ENCODE measurements around the gene STMP1. TPM values are rescaled to one million over a fixed set of nuclear protein-coding genes. Genes with fewer than 3 reads are reported as not detected.

The STMP1 gene
- total RNA-seq, 1 experiment from 2014 or later, result 25.6 TPM

DNA sequence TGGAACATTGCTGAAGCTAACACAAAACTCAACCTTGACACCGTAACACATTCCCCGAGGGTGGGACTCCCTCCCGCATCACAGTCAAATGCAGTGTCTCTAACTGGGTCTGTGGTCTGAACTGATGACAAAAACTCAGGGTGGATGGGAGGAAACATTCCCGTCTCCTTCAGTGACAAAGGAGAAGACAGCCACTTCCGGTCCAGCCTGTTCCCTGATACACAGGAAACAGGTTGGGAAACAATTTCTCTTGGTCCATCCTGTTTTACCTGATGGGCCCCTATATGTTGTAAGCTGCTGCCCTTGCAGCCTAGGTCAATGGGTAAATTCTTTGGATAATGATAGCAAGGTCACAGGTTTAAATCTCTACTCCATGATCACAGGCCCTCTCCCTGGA, 45.3 kb downstream of the STMP1 start:
- Mint-ChIP-seq H3K9me3 (ENCODE audit: low read depth, unreplicated experiment) (no peaks in the 10 kb centered on the region), H3K4me1 (ENCODE audit: low read depth, unreplicated experiment) (no peaks in the 10 kb centered on the region), H3K27ac (ENCODE audit: unreplicated experiment) (no peak overlapping the region), H3K27me3 (ENCODE audit: unreplicated experiment) (no peaks in the 10 kb centered on the region), H3K36me3 (ENCODE audit: insufficient read depth, unreplicated experiment) (peaks cover 4% of the 10 kb centered on the region), H3K4me3 (ENCODE audit: low read depth, unreplicated experiment) (no peak overlapping the region)
- intact Hi-C loops (cut with micrococcal nuclease; ENCODE audit: unreplicated experiment), result no loop called here
- TF ChIP-seq CTCF (IDR thresholded peaks at IDR 0.05; ENCODE audit: unreplicated experiment), result no peak
- CTCF ChIA-PET, result no interaction called here
- no peak for DNase-seq
- no TSS peak for BruUV-seq (replicated peaks)

GRCh38 chr7:135708041-135708440, 45.7 kb downstream of the STMP1 start:
- DNase-seq, result no peak
- no TSS peak for BruUV-seq (replicated peaks)
- intact Hi-C loops (cut with micrococcal nuclease; ENCODE audit: unreplicated experiment), result no loop called here
- Mint-ChIP-seq H3K36me3 (ENCODE audit: insufficient read depth, unreplicated experiment) (peaks cover 4% of the 10 kb centered on the region), H3K4me1 (ENCODE audit: low read depth, unreplicated experiment) (no peaks in the 10 kb centered on the region), H3K27me3 (ENCODE audit: unreplicated experiment) (no peaks in the 10 kb centered on the region), H3K4me3 (ENCODE audit: low read depth, unreplicated experiment) (no peak overlapping the region), H3K9me3 (ENCODE audit: low read depth, unreplicated experiment) (no peaks in the 10 kb centered on the region), H3K27ac (ENCODE audit: unreplicated experiment) (no peak overlapping the region)
- CTCF ChIA-PET, result no interaction called here
- TF ChIP-seq CTCF (IDR thresholded peaks at IDR 0.05; ENCODE audit: unreplicated experiment), result no peak

- H3K4me3 Mint-ChIP-seq (ENCODE audit: low read depth, unreplicated experiment), result no peak overlapping the region
- H3K27ac Mint-ChIP-seq (ENCODE audit: unreplicated experiment), result no peak overlapping the region
- CTCF ChIA-PET, result no interaction called here
- no peak for DNase-seq
- H3K4me1 Mint-ChIP-seq (ENCODE audit: low read depth, unreplicated experiment), result no peaks in the 10 kb centered on the region
- intact Hi-C loops (cut with micrococcal nuclease; ENCODE audit: unreplicated experiment), result no loop called here
- H3K9me3 Mint-ChIP-seq (ENCODE audit: low read depth, unreplicated experiment), result no peaks in the 10 kb centered on the region
- no peak for TF ChIP-seq CTCF (IDR thresholded peaks at IDR 0.05; ENCODE audit: unreplicated experiment)
- no TSS peak for BruUV-seq (replicated peaks)
- no peaks in the 10 kb centered on the region for H3K27me3 Mint-ChIP-seq (ENCODE audit: unreplicated experiment)
- peaks cover 4% of the 10 kb centered on the region for H3K36me3 Mint-ChIP-seq (ENCODE audit: insufficient read depth, unreplicated experiment)
These were observed 47.2 kb downstream of the STMP1 start for GRCh38 chr7:135709508-135709907.

GRCh38 chr7:135710417-135711138, 48.3 kb downstream of the STMP1 start:
- no peak for DNase-seq
- Mint-ChIP-seq H3K9me3 (ENCODE audit: low read depth, unreplicated experiment) (no peaks in the 10 kb centered on the region), H3K4me1 (ENCODE audit: low read depth, unreplicated experiment) (no peaks in the 10 kb centered on the region), H3K27me3 (ENCODE audit: unreplicated experiment) (no peaks in the 10 kb centered on the region), H3K36me3 (ENCODE audit: insufficient read depth, unreplicated experiment) (peaks cover 1% of the 10 kb centered on the region), H3K4me3 (ENCODE audit: low read depth, unreplicated experiment) (no peak overlapping the region), H3K27ac (ENCODE audit: unreplicated experiment) (no peak overlapping the region)
- intact Hi-C loops (cut with micrococcal nuclease; ENCODE audit: unreplicated experiment), result no loop called here
- peak; percentile 68 for TF ChIP-seq CTCF (IDR thresholded peaks at IDR 0.05; ENCODE audit: unreplicated experiment)
- CTCF ChIA-PET, result interaction anchor here (0.6 kb wide), 2 partner anchors 54 to 327 kb away, joined by 3 read pairs; no protein-coding TSS in a partner anchor
- BruUV-seq (replicated peaks), result no TSS peak
